Stomach (tissue), 9 donors: ENCODE data around the gene DPYSL4. TPM values are rescaled to one million over a fixed set of nuclear protein-coding genes. Genes with fewer than 3 reads are reported as not detected.

Experiments used
- DNase-seq, 2 donors: peaks; one replicate each; pipeline versions ENCODE4 v3.0.0 to v3.0.0-alpha.2; 2013 to 2019
- H3K27ac ChIP-seq, 5 donors: fragments of 200-600 bp in 4 of 5; sonication (generic) in 4 of 5; one replicate each; pipeline ENCODE4 v1.5.1; 2013 to 2019; ENCODE audit warnings: mild to moderate bottlenecking in 1 of 5, moderate library complexity in 1 of 5
- H3K27me3 ChIP-seq, 3 donors: fragments of 200-600 bp; sonication (generic); one replicate each; pipeline ENCODE4 v1.5.1; 2017 to 2019; ENCODE audit warnings: mixed run types in 1 of 3
- H3K36me3 ChIP-seq, 4 donors: fragments of 200-600 bp; sonication (generic); 1 replicate in 3 of 4; 2 replicates in 1 of 4; pipeline ENCODE4 v1.5.1; 2016 to 2019
- H3K4me1 ChIP-seq, 4 donors: fragments of 200-600 bp; sonication (generic); one replicate each; pipeline ENCODE4 v1.5.1; 2016 to 2019
- H3K4me3 ChIP-seq, 4 donors: fragments of 200-600 bp; sonication (generic) in 3 of 4; one replicate each; pipeline ENCODE4 v1.5.1; 2016 to 2019; ENCODE audit warnings: mild to moderate bottlenecking in 1 of 4
- H3K9me3 ChIP-seq, 4 donors: fragments of 200-600 bp; sonication (generic); one replicate each; pipeline ENCODE4 v1.5.1; 2016 to 2019
- EP300 ChIP-seq: sonication (generic); formaldehyde crosslinking; IDR thresholded peaks from one replicate; pipeline ENCODE4 v1.6.1; 2017; ENCODE audit warnings: antibody characterized with exemption
- POLR2A ChIP-seq, 4 donors: fragments of 450-650 bp; IDR thresholded peaks; one replicate each; pipeline ENCODE4 v1.6.1; 2016; ENCODE audit warnings: antibody characterized with exemption in 4 of 4, control low read depth in 2 of 4, mild to moderate bottlenecking in 1 of 4, moderate library complexity in 1 of 4
- POLR2AphosphoS5 ChIP-seq, 3 donors: sonication (generic); formaldehyde crosslinking; IDR thresholded peaks; one replicate each; pipeline ENCODE4 v1.6.1; 2016; ENCODE audit warnings: antibody characterized with exemption in 3 of 3
- WGBS, 5 donors: extraction: QIAGEN DNeasy Blood & Tissue Kit in 3 of 5; methylation state at CpG; one replicate each; pipeline versions ENCODE4 v1.1.5 to v1.1.7; 2013 to 2018; 5-methylcytosine and 5-hydroxymethylcytosine counted together
- intact Hi-C: fragments of 100-400 bp; cut with DNase I; formaldehyde crosslinking; loops from one replicate; pipeline ENCODE4 v1.15.1; 2023; ENCODE audit warnings: low total_unique reads
- polyA plus RNA-seq, 3 donors: library from polyadenylated mRNA; stranded (reverse); fragments of 200-250 nt; gene quantifications; one replicate each; pipeline ENCODE4 v1.2.3, GENCODE V29; 2013
- total RNA-seq, 5 donors: library from RNA; depleted of rRNA; stranded (reverse); fragments of >200 nt; gene quantifications; one replicate each; pipeline versions ENCODE4 v1.1.0 to v1.2.3, GENCODE V29; 2014 to 2016
- TF ChIP-seq, protein P1 (sequence below), 7 experiments: fragments of 450-650 bp in 4 of 7; fragments of 200-600 bp in 3 of 7; sonication (generic) in 3 of 7; IDR thresholded peaks; one replicate each; pipeline ENCODE4 v1.5.1; 2016 to 2019; ENCODE audit warnings: antibody characterized with exemption in 7 of 7, control low read depth in 2 of 7, mild to moderate bottlenecking in 1 of 7
- donor health status: healthy with polysubstance abuse.
- donor health status: Bipolar disorder and iron deficiency.
- donor health status: healthy.

The DPYSL4 gene
- total and polyA plus RNA-seq, 8 donors = 0.43 to 2.0 (median 0.68) TPM; not detected in 3

DNA sequence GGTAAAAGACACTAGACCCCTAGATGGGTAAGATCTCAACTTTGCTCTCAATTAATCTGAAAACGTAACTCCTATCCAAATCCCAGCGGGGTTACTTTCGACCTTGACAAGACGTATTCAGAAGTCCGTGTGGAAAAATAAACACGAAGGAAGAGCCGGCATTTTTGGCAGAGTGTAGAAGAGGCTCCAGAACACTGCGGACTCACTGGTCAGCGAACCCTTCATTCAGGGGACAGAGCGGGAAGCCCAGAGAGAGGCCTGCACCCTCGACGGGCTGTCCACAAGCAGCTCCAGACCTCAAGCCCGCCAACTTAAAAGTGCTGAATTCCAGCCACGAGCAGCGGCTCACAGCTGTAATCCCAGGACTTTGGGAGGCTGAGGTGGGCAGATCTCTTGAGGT lies 54.7 kb downstream of the DPYSL4 start:
- no peaks in the 10 kb centered on the region for H3K9me3 ChIP-seq
- no peaks in the 10 kb centered on the region for H3K4me1 ChIP-seq
- no peak overlapping the region for H3K27ac ChIP-seq
- no peak overlapping the region for H3K4me3 ChIP-seq
- DNase-seq = no peak
- H3K27me3 ChIP-seq = no peaks in the 10 kb centered on the region
- intact Hi-C loops = no loop called here
- 78 to 89% (median 84%) methylated on average over 15 of the region's 15 CpGs for WGBS, 5 donors
- no peaks in the 10 kb centered on the region for H3K36me3 ChIP-seq
- TF ChIP-seq POLR2A (IDR thresholded peaks at IDR 0.05) = no peak
- TF ChIP-seq EP300 = no peak
- TF ChIP-seq, protein P1, sequence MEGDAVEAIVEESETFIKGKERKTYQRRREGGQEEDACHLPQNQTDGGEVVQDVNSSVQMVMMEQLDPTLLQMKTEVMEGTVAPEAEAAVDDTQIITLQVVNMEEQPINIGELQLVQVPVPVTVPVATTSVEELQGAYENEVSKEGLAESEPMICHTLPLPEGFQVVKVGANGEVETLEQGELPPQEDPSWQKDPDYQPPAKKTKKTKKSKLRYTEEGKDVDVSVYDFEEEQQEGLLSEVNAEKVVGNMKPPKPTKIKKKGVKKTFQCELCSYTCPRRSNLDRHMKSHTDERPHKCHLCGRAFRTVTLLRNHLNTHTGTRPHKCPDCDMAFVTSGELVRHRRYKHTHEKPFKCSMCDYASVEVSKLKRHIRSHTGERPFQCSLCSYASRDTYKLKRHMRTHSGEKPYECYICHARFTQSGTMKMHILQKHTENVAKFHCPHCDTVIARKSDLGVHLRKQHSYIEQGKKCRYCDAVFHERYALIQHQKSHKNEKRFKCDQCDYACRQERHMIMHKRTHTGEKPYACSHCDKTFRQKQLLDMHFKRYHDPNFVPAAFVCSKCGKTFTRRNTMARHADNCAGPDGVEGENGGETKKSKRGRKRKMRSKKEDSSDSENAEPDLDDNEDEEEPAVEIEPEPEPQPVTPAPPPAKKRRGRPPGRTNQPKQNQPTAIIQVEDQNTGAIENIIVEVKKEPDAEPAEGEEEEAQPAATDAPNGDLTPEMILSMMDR (IDR thresholded peaks at IDR 0.05) = no peak
- no peak for TF ChIP-seq POLR2AphosphoS5 (IDR thresholded peaks at IDR 0.05)

DNA sequence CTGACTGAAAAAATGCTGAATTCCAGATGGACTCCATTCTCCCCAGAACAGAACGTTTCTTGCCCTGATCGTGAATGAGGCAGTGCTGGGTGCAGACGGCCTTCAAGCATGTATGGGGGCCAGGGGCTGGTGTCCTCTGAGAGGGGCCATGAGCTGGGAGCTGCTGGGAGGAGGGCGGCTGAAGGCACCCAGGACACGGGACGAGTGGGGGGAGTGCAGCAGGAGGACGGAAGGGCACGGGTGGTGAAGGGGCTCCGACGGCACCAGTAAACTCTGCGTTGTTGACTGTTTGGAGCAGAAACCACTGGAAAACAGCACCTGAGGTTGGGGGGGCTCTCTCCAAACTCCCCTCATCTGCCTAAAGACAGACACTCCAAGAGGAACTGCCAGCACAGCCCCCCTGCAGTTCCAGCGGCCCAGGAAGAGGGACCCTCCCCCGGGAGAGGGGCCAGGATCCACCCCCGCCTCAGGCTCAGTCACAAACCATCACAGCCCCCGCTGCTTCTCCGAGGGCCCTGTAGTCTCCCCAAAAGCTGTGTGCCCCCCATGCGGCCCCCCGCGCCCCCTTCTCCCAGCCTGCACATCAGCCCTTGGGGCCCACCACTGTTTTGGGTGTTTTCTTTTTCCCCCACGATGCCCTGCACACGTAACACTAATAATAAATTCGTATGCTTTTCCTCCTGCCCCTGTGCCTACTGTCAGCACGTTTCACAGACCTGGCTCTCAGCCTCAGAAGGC lies 55.5 kb downstream of the DPYSL4 start:
- DNase-seq = no peak
- H3K36me3 ChIP-seq = no peaks in the 10 kb centered on the region
- TF ChIP-seq POLR2A (IDR thresholded peaks at IDR 0.05) (no peak), EP300 (no peak), POLR2AphosphoS5 (IDR thresholded peaks at IDR 0.05) (no peak)
- TF ChIP-seq, protein P1 (IDR thresholded peaks at IDR 0.05) = no peak
- H3K27ac ChIP-seq = no peak overlapping the region
- H3K4me3 ChIP-seq = no peak overlapping the region
- H3K9me3 ChIP-seq = no peaks in the 10 kb centered on the region
- WGBS, 5 donors = 80 to 85% (median 83%) methylated on average over 22 to 23 of the region's 23 CpGs
- intact Hi-C loops = no loop called here
- H3K27me3 ChIP-seq = no peaks in the 10 kb centered on the region
- H3K4me1 ChIP-seq = no peaks in the 10 kb centered on the region

DNA sequence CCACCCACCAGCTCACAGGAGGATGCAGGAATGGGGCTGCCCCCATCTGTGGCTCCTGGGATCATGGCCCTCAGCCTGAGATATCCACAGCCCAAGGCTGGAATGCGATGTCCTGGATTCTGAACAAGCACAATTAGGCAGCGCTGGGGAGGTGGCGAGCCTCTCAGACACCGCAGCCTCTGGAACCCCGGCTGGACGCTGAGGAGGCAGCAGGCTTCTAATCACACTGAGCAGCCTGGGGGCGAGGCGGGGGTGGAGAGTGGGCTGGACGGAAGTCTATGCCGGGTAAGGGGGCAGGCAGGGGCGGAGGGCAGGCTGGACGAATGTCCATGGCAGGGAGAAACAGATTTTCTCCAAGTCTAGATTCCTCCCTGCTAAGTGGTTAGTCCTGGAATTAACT lies 56.4 kb downstream of the DPYSL4 start:
- intact Hi-C loops = no loop called here
- TF ChIP-seq POLR2AphosphoS5 (IDR thresholded peaks at IDR 0.05) = no peak
- TF ChIP-seq POLR2A (IDR thresholded peaks at IDR 0.05) = no peak
- no peak for TF ChIP-seq EP300
- TF ChIP-seq, protein P1 (IDR thresholded peaks at IDR 0.05) = no peak
- no peak overlapping the region for H3K4me3 ChIP-seq
- H3K27ac ChIP-seq = no peak overlapping the region
- H3K27me3 ChIP-seq = no peaks in the 10 kb centered on the region
- H3K4me1 ChIP-seq = peaks cover 0 to 1% (median under 1%) of the 10 kb centered on the region in 4 donors
- H3K36me3 ChIP-seq = no peaks in the 10 kb centered on the region
- WGBS, 5 donors = 87 to 90% (median 89%) methylated on average over 12 of the region's 12 CpGs
- no peak for DNase-seq
- H3K9me3 ChIP-seq = no peaks in the 10 kb centered on the region

DNA sequence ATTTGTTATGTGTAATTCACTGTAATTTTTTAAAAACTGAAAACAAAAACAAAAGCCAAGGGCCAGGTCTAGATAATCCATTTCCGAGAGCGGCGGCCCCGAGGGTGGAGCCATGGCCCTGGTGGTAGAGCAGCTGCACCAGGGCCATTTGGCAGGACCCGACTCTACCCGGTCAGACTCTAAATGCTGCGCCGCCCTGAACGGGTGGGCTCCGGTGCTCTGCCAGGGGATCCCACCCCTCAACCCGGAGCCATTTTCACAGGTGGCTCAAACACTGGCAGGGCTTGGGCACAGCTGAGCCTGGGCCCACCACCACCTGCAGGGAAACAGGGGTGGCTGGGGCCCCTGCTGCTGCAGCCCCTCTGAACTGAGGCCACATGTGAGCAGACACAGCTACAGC lies 56.9 kb downstream of the DPYSL4 start:
- intact Hi-C loops = no loop called here

More for the DNA sequence above, 56.9 kb downstream of the DPYSL4 start:
- DNase-seq = no peak
- no peak overlapping the region for H3K27ac ChIP-seq
- WGBS, 5 donors = 93 to 100% (median 95%) methylated on average over 4 to 11 of the region's 11 CpGs
- no peak for TF ChIP-seq EP300
- TF ChIP-seq POLR2AphosphoS5 (IDR thresholded peaks at IDR 0.05) = no peak
- no peak for TF ChIP-seq POLR2A (IDR thresholded peaks at IDR 0.05)
- TF ChIP-seq, protein P1 (IDR thresholded peaks at IDR 0.05) = no peak
- no peak overlapping the region for H3K4me3 ChIP-seq
- H3K4me1 ChIP-seq = peaks cover 4 to 6% (median 5%) of the 10 kb centered on the region in 4 donors
- H3K27me3 ChIP-seq = no peaks in the 10 kb centered on the region
- no peaks in the 10 kb centered on the region for H3K36me3 ChIP-seq
- H3K9me3 ChIP-seq = no peaks in the 10 kb centered on the region
